Fibroblast of mammary gland (primary cell): ENCODE data around the gene GPX4.

ENCODE experiments used
- DNase-seq: peaks from one replicate; pipeline ENCODE4 v3.0.0-alpha.2; 2010; ENCODE audit warnings: low read depth
- H3K4me3 ChIP-seq: 2 replicates; pipeline ENCODE4 v1.5.1; 2011; ENCODE audit warnings: low read depth, mild to moderate bottlenecking, low read length, moderate library complexity; ENCODE audit not compliant: control insufficient read depth
- TF ChIP-seq, protein P1 (sequence below): conservative IDR thresholded peaks from 2 replicates; pipeline ENCODE4 v1.5.1; 2011; ENCODE audit warnings: low read depth, low read length, inconsistent platforms; ENCODE audit not compliant: control insufficient read depth, insufficient read depth

GPX4 gene

DNA sequence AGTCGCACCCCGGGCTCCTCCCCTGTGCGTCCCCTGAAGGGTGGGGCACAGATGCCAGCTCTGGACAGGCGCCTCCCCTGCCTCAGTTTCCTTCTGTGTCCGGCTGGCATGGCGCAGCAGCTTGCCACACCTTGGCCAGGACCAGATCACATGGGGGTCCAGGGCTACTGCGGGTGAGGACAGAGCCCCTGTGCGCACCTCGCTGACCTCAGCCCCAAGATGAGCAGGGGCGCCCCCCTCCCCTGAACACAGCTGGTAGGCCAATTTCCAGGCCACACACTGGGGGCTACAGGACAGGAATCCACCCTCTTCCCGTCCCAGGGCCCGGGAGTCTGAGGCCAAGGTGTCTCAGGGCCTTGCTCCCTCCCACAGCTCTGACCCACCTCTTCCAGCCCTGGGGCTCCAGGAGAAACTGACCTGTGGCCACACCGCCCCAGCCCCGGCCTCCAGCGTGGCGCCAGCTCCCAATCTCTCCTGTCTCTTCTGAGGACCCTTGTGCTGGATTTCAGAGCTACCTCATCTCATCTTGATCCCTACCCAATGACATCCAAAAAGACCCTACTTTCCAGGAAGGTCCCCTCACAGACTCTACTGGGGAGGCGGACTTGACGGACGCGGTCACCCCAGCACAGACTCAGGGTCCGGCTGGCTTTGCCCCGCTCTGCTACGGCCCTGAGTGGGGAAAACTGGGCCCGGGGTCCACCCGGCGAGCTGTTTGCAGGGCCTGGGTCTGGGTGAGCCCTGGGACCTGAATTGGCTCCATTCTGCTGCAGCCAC, 42.0 kb downstream of the GPX4 start:
- TF ChIP-seq, protein P1, sequence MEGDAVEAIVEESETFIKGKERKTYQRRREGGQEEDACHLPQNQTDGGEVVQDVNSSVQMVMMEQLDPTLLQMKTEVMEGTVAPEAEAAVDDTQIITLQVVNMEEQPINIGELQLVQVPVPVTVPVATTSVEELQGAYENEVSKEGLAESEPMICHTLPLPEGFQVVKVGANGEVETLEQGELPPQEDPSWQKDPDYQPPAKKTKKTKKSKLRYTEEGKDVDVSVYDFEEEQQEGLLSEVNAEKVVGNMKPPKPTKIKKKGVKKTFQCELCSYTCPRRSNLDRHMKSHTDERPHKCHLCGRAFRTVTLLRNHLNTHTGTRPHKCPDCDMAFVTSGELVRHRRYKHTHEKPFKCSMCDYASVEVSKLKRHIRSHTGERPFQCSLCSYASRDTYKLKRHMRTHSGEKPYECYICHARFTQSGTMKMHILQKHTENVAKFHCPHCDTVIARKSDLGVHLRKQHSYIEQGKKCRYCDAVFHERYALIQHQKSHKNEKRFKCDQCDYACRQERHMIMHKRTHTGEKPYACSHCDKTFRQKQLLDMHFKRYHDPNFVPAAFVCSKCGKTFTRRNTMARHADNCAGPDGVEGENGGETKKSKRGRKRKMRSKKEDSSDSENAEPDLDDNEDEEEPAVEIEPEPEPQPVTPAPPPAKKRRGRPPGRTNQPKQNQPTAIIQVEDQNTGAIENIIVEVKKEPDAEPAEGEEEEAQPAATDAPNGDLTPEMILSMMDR = no peak
- no peak overlapping the region for H3K4me3 ChIP-seq
- DNase-seq = no peak

DNA sequence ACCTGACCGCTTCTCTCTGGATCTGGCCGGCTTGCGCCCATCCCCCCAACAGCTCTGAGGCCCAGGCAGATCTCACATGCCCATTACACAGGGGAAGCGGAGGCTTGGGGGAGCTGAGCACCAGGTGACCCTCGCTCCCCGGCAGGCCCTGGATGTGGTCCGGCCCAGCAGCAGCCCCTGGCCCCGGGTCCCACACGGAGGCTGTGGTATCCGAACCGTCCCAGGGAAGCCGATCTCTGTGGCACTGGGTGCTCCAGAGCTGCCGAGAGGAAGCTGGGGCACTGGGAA, 42.6 kb downstream of the GPX4 start:
- no peak overlapping the region for H3K4me3 ChIP-seq
- no peak for DNase-seq

DNA sequence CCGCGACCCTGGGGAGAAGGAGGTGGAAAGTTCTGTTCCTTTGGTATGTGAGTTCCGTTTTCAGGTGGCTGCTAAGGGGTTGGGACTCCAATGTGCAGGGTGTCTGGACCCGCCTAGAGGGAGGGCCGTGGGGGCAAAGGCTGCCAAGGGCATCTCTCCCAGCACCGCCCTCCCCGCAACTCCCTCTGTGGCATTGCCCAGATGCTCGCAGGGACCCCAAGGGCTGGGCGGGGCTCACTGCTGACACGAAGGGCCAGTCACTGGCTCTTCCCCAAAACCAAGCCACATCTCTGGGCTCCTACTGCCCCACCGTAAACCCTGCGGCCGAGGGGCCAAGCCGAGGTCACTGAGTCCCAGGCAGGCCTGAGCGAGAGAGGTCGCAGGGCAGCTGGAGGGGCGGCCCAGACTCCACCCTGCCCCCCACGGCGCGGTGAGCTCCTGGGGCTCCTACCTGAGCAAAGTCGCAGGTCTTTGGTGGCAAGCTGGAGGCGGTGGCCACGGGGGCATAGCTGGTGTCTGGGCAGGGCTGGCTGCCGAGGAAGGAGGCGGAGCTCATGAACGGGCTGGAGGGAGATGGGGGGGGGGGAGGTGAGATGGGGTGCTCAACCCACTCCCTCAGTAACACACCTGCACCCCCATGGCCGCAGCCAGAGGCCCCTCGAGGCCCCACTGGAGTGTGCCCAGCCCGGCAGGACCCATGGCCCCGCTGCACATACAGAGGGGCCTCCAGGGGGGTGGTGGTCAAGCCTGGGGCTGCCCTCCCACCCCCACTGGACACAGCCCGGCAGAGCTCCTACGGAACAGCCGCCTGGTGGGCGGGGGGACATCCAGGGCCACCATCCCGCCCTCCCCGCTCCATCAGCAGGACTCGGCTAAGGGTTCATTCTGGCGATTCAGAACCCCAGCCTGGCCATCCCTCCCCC, 43.3 kb downstream of the GPX4 start:
- TF ChIP-seq, protein P1 = no peak
- DNase-seq = no peak
- no peak overlapping the region for H3K4me3 ChIP-seq

More for the DNA sequence above, 42.6 kb downstream of the GPX4 start:
- TF ChIP-seq, protein P1 = no peak

DNA sequence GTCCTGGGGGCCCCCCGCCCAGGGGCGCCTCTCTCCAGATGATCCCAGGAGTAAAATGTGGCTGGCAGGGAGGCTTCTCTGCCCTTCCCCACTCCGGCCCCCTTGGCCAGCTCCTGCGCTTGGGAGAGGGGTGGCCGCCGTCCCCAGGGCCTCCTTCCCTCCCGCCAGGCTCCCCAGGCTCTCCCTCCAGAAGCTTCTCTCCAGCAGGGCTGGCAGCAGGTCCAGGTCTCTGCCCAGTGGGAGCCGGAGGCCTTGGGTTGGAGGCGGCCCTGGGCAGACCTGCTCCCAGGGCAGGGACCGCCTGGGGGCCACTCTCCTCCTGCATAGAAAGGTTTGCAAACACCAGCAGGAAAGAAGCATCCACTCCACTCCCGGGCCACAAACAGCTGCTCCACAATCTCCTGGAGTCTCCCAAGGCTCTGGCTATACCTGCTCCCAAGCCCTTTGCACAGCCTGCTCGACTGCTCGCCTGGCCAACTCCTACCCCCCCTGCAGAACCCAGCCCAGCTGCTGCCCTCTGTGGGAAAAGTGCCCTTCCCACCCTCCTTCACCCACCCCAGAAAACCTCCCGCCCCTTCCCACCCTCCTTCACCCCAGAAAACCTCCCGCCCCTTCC, 44.2 kb downstream of the GPX4 start:
- TF ChIP-seq, protein P1 = no peak
- no peak overlapping the region for H3K4me3 ChIP-seq
- no peak for DNase-seq

DNA sequence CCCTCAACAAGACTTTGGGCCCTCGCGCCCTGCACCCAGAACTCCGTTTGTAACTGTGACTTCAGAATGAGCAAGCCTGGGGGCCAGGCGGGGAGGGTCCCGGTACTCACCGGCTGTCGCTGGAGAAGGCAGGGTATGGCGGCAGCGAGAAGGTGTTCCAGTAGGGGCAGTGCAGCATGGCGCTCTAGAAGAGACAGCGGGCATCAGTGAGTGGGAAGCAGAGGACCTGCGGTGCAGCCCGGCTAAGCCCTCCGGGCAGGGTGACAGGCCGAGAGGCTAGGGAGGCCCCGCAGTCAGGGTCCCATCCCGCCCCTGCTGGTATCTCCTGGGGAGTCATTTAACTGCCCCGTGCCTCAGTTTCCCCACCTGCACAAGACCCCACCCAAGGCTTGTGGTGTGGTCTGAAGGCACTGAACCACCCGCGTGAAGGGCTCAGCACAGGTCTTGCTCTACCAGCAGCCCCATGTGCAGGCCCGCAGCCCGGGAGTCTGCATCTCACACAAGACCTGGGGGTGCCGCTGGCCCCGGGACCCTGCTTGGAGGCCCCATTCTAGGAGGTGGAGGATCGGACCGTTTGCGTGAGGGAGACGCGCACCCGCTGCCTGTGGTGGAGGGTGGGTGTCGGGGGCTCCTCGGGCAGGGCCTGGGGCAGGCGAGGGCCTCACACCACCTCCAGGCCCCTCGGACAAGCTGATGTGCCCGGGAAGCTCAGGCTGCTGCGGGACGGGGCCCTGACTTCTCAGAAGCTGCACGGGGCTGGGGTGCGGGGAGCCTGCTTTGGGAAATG, 45.7 kb downstream of the GPX4 start:
- H3K4me3 ChIP-seq = no peak overlapping the region
- DNase-seq = no peak
- TF ChIP-seq, protein P1 = no peak
